H9 (cell line): Measurements from ENCODE around the gene SMIM36. TPM values are rescaled to one million over a fixed set of nuclear protein-coding genes. Genes with fewer than 3 reads are reported as not detected.

Experiments
- DNase-seq: peaks from one replicate; pipeline ENCODE4 v3.0.0-alpha.2; 2017
- H2AFZ ChIP-seq: one replicate; pipeline ENCODE4 v1.6.1; 2013; ENCODE audit warnings: mild to moderate bottlenecking, low read length, control low read depth, moderate library complexity
- H2AK5ac ChIP-seq: 2 replicates; pipeline ENCODE4 v1.6.1; 2013; ENCODE audit warnings: low read length, control low read depth, mixed read lengths; ENCODE audit not compliant: insufficient read length
- H2BK120ac ChIP-seq: one replicate; pipeline ENCODE4 v1.6.1; 2013; ENCODE audit warnings: low read depth, mild to moderate bottlenecking, low read length, control low read depth, inconsistent platforms; ENCODE audit not compliant: poor library complexity, severe bottlenecking
- H2BK12ac ChIP-seq: 2 replicates; pipeline ENCODE4 v1.6.1; 2013; ENCODE audit warnings: low read length, control low read depth, mixed read lengths, low read depth; ENCODE audit not compliant: insufficient read length
- H2BK15ac ChIP-seq: 2 replicates; pipeline ENCODE4 v1.6.1; 2013; ENCODE audit warnings: low read depth, low read length, control low read depth
- H2BK20ac ChIP-seq: one replicate; pipeline ENCODE4 v1.6.1; 2013; ENCODE audit warnings: low read depth, mild to moderate bottlenecking, low read length, control low read depth, inconsistent platforms; ENCODE audit not compliant: poor library complexity, severe bottlenecking
- H2BK5ac ChIP-seq: 2 replicates; pipeline ENCODE4 v1.6.1; 2013; ENCODE audit warnings: low read length, control low read depth, mixed read lengths; ENCODE audit not compliant: insufficient read length
- H3K14ac ChIP-seq: 2 replicates; pipeline ENCODE4 v1.6.1; 2013; ENCODE audit warnings: low read length, control low read depth; ENCODE audit not compliant: insufficient read depth
- H3K18ac ChIP-seq: 2 replicates; pipeline ENCODE4 v1.6.1; 2013; ENCODE audit warnings: low read depth, mild to moderate bottlenecking, mixed read lengths, low read length, control low read depth; ENCODE audit not compliant: insufficient read length
- H3K23ac ChIP-seq: 2 replicates; pipeline ENCODE4 v1.6.1; 2013; ENCODE audit warnings: low read length, control low read depth, mixed read lengths, low read depth; ENCODE audit not compliant: insufficient read length
- H3K23me2 ChIP-seq: 2 replicates; pipeline ENCODE4 v1.6.1; 2013; ENCODE audit warnings: low read depth, mild to moderate bottlenecking, mixed read lengths, low read length, control low read depth; ENCODE audit not compliant: insufficient read length, poor library complexity, severe bottlenecking
- H3K27ac ChIP-seq: 2 replicates; pipeline ENCODE4 v1.5.1; 2013; ENCODE audit warnings: low read length, control low read depth, mixed read lengths, low read depth; ENCODE audit not compliant: insufficient read length
- H3K27me3 ChIP-seq: 2 replicates; pipeline ENCODE4 v1.6.1; 2013; ENCODE audit warnings: low read length, control low read depth, inconsistent platforms; ENCODE audit not compliant: insufficient read depth
- H3K4ac ChIP-seq: 2 replicates; pipeline ENCODE4 v1.6.1; 2013; ENCODE audit warnings: low read depth, mild to moderate bottlenecking, control low read depth, inconsistent platforms, low read length, moderate library complexity
- H3K4me1 ChIP-seq: 2 replicates; pipeline ENCODE4 v1.6.1; 2013; ENCODE audit warnings: low read length, control low read depth, inconsistent platforms; ENCODE audit not compliant: insufficient read depth
- H3K4me2 ChIP-seq: 2 replicates; pipeline ENCODE4 v1.6.1; 2013; ENCODE audit warnings: low read length, control low read depth, mixed read lengths; ENCODE audit not compliant: insufficient read length, insufficient read depth
- H3K56ac ChIP-seq: 2 replicates; pipeline ENCODE4 v1.6.1; 2013; ENCODE audit warnings: low read depth, mild to moderate bottlenecking, mixed read lengths, low read length, control low read depth; ENCODE audit not compliant: insufficient read length
- H3K79me1 ChIP-seq: 2 replicates; pipeline ENCODE4 v1.6.1; 2013; ENCODE audit warnings: low read depth, mild to moderate bottlenecking, moderate library complexity, low read length, control low read depth, inconsistent platforms; ENCODE audit not compliant: insufficient read depth, poor library complexity, severe bottlenecking
- H3K79me2 ChIP-seq: 2 replicates; pipeline ENCODE4 v1.6.1; 2013; ENCODE audit warnings: low read length, control low read depth, inconsistent platforms; ENCODE audit not compliant: insufficient read depth
- H3K9ac ChIP-seq: 2 replicates; pipeline ENCODE4 v1.6.1; 2013; ENCODE audit warnings: low read length, control low read depth, mixed read lengths; ENCODE audit not compliant: insufficient read length; ENCODE audit errors: extremely low read depth
- H3K9me3 ChIP-seq: one replicate; pipeline ENCODE4 v1.6.1; 2013; ENCODE audit warnings: low read depth, low read length, inconsistent platforms; ENCODE audit not compliant: control insufficient read depth
- H3T11ph ChIP-seq: one replicate; pipeline ENCODE4 v1.6.1; 2013; ENCODE audit warnings: mild to moderate bottlenecking, low read length, control low read depth, inconsistent platforms
- H4K20me1 ChIP-seq: one replicate; pipeline ENCODE4 v1.6.1; 2013; ENCODE audit not compliant: control insufficient read depth, insufficient read length, insufficient read depth
- H4K5ac ChIP-seq: 2 replicates; pipeline ENCODE4 v1.6.1; 2013; ENCODE audit warnings: low read depth, mild to moderate bottlenecking, mixed read lengths, low read length, control low read depth; ENCODE audit not compliant: insufficient read length
- H4K8ac ChIP-seq: replicated peaks from 2 replicates; pipeline ENCODE4 v1.6.1; 2013; ENCODE audit warnings: low read length, control low read depth, mixed read lengths, low read depth; ENCODE audit not compliant: insufficient read length
- H4K91ac ChIP-seq: 2 replicates; pipeline ENCODE4 v1.6.1; 2013; ENCODE audit warnings: low read depth, mild to moderate bottlenecking, moderate library complexity, mixed read lengths, low read length, control low read depth; ENCODE audit not compliant: insufficient read length
- H3K27ac Mint-ChIP-seq, 3 experiments: 2 replicates in 2 of 3; 3 replicates in 1 of 3; pipeline ENCODE4 v1.8.0; 2020 to 2021; ENCODE audit warnings: mixed read lengths in 3 of 3, mild to moderate bottlenecking in 1 of 3, moderate library complexity in 1 of 3
- H3K27me3 Mint-ChIP-seq: 2 replicates; pipeline ENCODE4 v1.8.0; 2021; ENCODE audit warnings: low read depth, mild to moderate bottlenecking, moderate library complexity, mixed read lengths
- H3K36me3 Mint-ChIP-seq, 3 experiments: 2 replicates in 2 of 3; 3 replicates in 1 of 3; pipeline ENCODE4 v1.8.0; 2020 to 2021; ENCODE audit warnings: low read depth in 3 of 3, mixed read lengths in 3 of 3; ENCODE audit not compliant: insufficient read depth in 1 of 3
- H3K4me1 Mint-ChIP-seq, 2 experiments: 2 replicates each; pipeline ENCODE4 v1.8.0; 2020; ENCODE audit warnings: mixed read lengths in 2 of 2
- H3K4me3 Mint-ChIP-seq, 2 experiments: 2 replicates in 1 of 2; 3 replicates in 1 of 2; pipeline ENCODE4 v1.8.0; 2020 to 2021; ENCODE audit warnings: mild to moderate bottlenecking in 2 of 2, mixed read lengths in 2 of 2, moderate library complexity in 1 of 2
- H3K9me3 Mint-ChIP-seq, 2 experiments: 2 replicates in 1 of 2; 3 replicates in 1 of 2; pipeline ENCODE4 v1.8.0; 2020; ENCODE audit warnings: mild to moderate bottlenecking in 2 of 2, mixed read lengths in 2 of 2, moderate library complexity in 1 of 2
- CTCF ChIP-seq: fragments of 200-600 bp; sonication (generic); conservative IDR thresholded peaks from 3 replicates; pipeline ENCODE4 v1.8.0; 2021; ENCODE audit warnings: antibody characterized with exemption, mild to moderate bottlenecking
- WGBS: extraction: QIAGEN DNeasy Blood & Tissue Kit; methylation state at CpG from one replicate; pipeline ENCODE4 v1.1.7; 2013; ENCODE audit warnings: missing lambda C conversion rate, low lambda C conversion rate, mixed read lengths; ENCODE audit not compliant: insufficient read length; ENCODE audit errors: extremely low coverage; 5-methylcytosine and 5-hydroxymethylcytosine counted together
- total RNA-seq: library from RNA; stranded (reverse); gene quantifications from 2 replicates; pipeline ENCODE4 v1.2.1, GENCODE V29; 2021

SMIM36 gene
- total RNA-seq, 1 experiment from 2014 or later: not detected

DNA sequence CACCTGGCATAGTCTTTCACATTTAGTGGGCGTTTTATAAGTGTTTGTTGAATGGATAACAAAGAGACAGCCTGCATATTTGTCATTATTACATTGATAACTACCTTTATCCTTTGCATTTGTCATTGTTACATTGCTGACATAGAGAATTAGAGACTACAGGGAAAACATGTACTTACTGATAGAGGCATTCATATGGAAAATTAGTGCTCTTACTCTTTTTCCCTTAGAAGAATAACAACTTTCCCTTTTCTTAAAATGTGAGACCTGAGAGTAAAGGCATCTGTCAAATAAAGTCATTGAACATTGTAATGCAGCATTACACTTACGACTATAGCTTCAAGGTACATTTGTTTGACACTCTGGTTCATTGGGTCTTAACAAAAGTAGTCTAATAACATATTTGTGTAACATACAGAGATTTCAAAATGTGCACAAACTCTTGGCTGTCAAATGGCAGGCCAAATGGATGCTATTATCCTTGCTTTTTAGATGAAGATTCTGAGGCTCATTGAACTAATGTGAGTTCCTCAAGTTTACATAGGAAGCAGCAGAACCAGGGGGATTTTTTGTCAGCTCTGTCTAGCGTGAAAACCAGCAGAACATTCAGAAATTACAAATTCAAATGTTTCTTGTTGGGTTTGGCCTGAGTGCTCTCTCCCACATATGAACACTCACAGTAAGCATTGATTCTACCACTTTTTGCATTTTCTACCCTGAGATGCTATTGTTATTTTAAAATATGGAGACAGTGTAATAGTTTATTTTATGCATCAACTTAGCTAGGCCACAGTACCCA lies 28.5 kb downstream of the SMIM36 start:
- Histone ChIP-seq H2BK15ac (no peak overlapping the region), H3K23ac (no peak overlapping the region), H3T11ph (no peak overlapping the region), H3K79me1 (no peaks in the 10 kb centered on the region), H2BK120ac (no peak overlapping the region), H2BK20ac (no peak overlapping the region), H3K4me1 (no peaks in the 10 kb centered on the region), H4K91ac (no peak overlapping the region), H2BK12ac (no peak overlapping the region), H3K18ac (no peak overlapping the region), H3K56ac (no peak overlapping the region), H3K27ac (no peak overlapping the region), H2AK5ac (no peak overlapping the region), H3K23me2 (no peaks in the 10 kb centered on the region), H3K4ac (no peak overlapping the region), H3K9ac (no peak overlapping the region), H3K4me2 (no peak overlapping the region), H2BK5ac (no peak overlapping the region), H4K20me1 (no peaks in the 10 kb centered on the region), H3K79me2 (no peaks in the 10 kb centered on the region), H4K8ac (no peak overlapping the region), H3K14ac (no peak overlapping the region), H2AFZ (no peak overlapping the region), H4K5ac (no peak overlapping the region), H3K27me3 (no peaks in the 10 kb centered on the region), H3K9me3 (no peaks in the 10 kb centered on the region)
- no peaks in the 10 kb centered on the region; the same call in 1 of the 2 replicates for H3K27me3 Mint-ChIP-seq
- no peak overlapping the region for H3K27ac Mint-ChIP-seq
- H3K4me3 Mint-ChIP-seq: no peak overlapping the region
- TF ChIP-seq CTCF: no peak
- DNase-seq: no peak
- H3K4me1 Mint-ChIP-seq: peaks cover 20 to 21% of the 10 kb centered on the region in 2 experiments
- H3K9me3 Mint-ChIP-seq: no peaks in the 10 kb centered on the region; a peak in 1 of 5 replicates
- WGBS: no CpG with 5 or more reads among the region's 3 CpGs
- no peaks in the 10 kb centered on the region for H3K36me3 Mint-ChIP-seq
